GM21528 (cell line): ENCODE measurements around the gene HPN.

ENCODE experiments used
- ATAC-seq: cut with Tn5 transposase; IDR thresholded peaks from one replicate; pipeline ENCODE4 v1.9.1; 2021; ENCODE audit warnings: mild to moderate bottlenecking, moderate library complexity; ENCODE audit not compliant: unreplicated experiment, low FRiP score

The HPN gene

GRCh38 chr19:35079826-35080225 lies 38.3 kb downstream of the HPN start:
- ATAC-seq, result no peak

DNA sequence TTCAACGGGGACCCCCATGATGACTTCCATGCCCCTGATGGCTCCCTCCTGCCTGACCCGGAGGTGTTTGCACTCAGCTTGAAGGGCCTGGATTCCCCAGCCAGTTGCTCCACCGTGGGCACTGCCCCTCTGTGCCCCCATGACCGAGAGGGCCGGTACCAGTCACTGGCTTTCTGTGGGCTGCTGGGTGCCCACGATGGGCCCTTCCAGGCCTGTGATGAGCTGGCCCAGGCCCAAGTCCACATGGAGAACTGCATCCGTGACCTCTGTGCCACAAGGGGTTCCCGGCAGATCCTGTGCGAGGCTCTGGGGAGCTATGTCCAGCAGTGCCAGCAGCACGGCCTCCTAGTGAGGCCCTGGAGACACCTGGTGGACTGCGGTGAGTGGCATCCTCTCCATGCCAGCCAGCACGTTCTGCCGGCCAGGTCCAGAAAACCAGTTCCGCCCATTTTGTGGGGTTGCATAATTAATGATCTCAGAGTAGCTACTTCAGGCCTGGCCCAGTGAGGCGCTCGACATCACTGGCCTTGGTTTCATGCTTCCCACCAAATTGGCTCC lies 39.2 kb downstream of the HPN start:
- ATAC-seq, result no peak

- no peak for ATAC-seq
Measured at GRCh38 chr19:35081201-35081600, 39.7 kb downstream of the HPN start.

- ATAC-seq, result no peak
Measured at GRCh38 chr19:35083691-35084508, 42.4 kb downstream of the HPN start.

- ATAC-seq, result no peak
Measured at GRCh38 chr19:35084509-35084762, 42.9 kb downstream of the HPN start.

DNA sequence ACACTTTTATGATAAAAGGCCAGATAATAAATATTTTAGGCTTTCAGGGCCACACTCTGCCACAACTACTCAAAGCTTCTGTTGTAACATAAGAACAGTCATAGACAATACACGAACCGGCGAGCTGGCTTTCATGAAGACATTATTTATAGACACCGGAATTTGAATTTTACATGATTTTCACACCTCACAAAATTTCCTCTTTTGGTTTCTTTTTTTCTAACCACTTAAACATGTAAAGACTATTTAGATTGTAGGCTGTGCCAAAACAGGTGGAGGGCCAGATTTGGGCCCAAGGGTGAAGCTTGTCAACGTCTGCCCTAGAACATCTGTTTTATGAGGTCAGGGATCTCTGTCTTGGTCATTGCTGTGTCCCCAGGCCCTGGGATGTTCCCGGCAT lies 44.4 kb downstream of the HPN start:
- ATAC-seq, result no peak

DNA sequence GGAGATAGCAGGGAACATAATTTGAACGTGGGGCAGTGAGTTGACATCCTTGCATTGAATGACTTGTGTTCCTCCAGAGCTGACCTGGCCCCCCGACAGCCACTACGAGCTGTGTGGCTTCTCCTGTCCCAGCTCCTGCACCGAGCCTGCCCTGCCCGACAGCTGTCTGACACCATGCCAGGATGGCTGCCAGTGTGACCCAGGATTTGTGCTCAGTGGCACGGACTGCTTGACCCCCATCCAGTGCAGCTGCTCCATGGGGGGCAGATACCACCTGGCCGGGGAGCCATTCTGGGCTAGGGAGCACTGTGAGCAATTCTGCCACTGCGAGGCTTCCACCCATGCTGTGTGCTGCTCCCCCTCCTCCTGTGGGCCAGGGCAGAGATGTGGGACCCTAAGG lies 44.9 kb downstream of the HPN start:
- ATAC-seq, result no peak

GRCh38 chr19:35087393-35087792 lies 45.9 kb downstream of the HPN start:
- no peak for ATAC-seq

- ATAC-seq, result no peak
Measured at GRCh38 chr19:35088131-35088913, 46.8 kb downstream of the HPN start.

DNA sequence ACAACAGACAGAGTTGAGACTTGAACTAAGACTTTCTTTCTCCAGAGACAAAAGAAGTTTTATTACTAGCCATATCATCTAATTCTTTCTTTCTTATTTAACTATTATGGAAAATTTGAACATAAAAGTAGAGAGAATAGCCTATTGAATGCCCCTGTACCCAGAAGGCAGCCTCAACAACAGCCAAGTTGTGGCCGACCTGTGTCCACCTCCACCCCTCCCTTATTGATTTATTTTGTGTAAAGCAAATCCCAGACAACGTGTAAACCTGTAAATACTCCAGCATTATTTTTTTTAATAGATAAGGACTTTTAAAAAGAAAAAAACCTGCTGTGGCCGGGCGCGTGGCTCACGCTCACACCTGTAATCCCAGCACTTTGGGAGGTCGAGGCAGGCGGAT lies 48.0 kb downstream of the HPN start:
- ATAC-seq, result no peak

DNA sequence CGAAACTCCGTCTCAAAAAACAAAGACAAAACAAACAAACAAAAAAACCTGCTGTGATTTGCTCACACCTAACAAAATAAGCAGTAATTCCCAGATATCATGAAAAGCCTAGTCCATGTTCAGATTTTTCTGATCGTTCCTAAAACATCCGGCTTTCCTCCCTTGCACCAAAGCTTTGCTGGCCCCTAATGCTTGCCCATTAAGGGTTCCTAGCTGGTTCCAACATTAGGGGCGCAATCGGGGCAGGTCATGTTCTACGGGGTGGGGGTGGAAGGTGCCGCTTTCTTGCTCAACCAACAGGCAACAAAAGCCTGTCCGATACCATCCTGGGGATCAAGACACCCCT lies 48.6 kb downstream of the HPN start:
- no peak for ATAC-seq

GRCh38 chr19:35090506-35091214 lies 49.1 kb downstream of the HPN start:
- no peak for ATAC-seq

DNA sequence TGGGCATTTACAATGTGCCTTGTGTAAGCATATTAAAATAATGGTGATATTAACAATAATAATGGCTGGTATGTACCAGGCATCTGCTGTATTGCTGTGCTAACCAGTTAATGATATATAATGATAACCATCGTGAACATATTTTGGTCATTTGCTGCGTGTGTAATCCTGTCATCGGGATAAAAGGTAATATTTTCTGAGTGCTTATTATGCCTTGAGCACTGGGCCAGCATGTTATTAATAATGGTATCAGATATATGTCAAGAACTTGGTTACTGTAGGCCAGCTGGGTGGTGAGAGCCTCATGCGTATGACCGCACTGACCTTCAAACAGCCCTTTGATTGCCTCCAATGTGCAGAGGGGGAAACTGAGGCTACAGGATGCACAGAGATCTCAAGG lies 51.9 kb downstream of the HPN start:
- ATAC-seq, result no peak

DNA sequence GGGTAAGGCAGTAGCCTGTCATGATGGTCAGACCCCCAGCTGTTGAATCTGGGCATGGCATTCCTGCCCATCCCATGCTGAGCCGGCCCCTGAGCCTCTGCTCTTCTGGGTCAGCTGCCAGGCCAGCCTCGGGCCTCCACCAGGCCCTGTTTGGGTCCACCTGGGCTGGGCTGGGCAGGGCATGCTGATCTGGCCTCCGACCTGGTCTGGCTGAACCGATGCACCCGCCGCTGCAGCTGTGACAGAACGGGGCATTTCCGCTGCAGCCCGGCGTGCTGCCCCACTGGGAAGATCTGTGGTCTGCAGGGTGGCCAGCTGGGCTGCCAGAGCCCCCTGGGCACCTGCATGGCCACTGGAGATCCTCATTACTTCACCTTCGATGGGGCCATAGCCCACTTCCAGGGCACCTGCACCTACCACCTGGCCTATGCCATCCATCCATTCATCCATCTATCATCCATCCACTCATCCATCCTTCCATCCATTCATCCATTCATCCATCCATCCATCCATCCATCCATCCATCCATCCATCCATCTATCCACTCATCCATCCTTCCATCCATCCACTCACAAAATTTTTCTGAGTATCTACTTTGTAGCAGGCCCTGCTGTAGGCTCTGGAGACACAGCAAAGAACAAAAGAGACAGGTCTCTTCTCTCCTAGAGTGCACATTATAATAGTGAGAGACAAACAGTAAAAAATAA lies 52.6 kb downstream of the HPN start:
- no peak for ATAC-seq

GRCh38 chr19:35094656-35095055 lies 53.1 kb downstream of the HPN start:
- no peak for ATAC-seq

- ATAC-seq, result no peak
Measured at GRCh38 chr19:35095667-35096368, 54.3 kb downstream of the HPN start.

DNA sequence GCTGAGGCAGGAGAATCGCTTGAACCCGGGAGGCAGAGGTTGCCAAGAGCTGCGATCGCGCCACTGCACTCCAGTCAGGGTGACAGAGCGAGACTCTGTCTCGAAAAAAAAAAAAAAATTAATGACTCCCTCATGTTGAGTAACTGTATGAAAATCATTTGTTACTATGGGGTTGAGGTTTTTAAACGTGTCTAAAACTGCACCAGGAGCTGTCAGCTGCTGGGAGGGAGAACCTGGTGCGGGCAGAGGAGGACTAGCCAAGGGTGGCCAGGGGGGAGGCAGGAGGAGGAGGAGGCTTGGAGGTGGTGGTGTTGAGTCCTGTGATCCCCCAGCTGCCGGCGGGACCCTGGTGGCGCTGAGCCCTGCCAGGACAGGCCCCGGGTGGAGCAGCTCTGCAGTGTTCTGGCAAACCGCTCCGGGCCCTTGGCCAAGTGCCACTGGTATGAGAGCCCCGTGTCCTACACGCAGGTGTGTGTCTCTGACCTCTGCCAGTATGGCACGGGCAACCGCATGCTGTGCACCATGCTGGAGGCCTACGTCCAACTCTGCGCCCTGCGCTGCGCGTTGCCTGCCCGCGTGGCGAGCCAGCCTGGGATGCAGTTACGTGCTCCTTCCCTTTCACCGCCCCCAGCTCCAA lies 57.0 kb downstream of the HPN start:
- no peak for ATAC-seq

DNA sequence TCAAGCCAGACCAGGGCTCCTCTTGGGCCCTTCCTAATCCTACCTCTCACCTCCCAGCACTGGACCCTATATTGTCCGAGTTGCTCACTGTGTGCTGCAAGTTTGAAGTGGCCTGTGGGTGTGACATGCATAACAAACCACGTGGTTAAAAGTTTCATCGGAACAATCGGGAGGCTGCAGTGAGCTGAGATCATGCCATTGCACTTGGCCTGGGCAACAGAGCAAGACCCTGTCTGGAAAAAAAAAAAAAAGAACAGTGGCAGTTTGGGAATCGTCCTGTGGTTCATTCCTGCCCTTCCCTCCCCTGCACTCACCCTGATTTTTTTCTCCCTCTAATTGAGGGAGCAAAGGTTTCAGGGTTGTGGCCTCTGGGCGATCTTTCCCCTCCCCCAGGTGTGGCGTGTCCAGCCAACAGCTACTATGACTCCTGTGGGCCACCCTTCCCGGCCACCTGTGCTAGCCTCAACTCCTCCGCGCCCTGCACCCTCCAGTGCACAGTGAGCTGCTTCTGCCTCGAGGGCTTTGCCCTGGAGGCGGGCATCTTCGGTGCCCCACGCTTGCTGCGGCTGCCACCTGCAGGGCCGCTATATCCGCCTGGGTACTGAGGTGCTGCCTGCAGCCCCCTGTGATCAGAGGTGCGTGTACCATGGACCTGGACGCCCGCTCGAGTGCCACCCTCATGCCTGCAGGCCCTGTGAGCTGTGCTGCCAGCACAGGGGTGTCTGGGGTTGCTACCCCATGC lies 57.8 kb downstream of the HPN start:
- no peak for ATAC-seq

GRCh38 chr19:35099897-35100275 lies 58.4 kb downstream of the HPN start:
- ATAC-seq, result no peak
